Measurements from ENCODE around the gene C1QTNF1. TPM values are rescaled to one million over a fixed set of nuclear protein-coding genes. Genes with fewer than 3 reads are reported as not detected.
A peak's percentile ranks its signal among the peaks of the same experiment; 100 is the strongest.

The C1QTNF1 gene
- total RNA-seq, 4 donors from 2014 or later = 110 to 438 (median 388) TPM

GRCh38 chr17:79045001-79045729, 21.2 kb downstream of the C1QTNF1 start:
- peak; percentile 21 for DNase-seq (ENCODE audit: low spot score)
- no peak for TF ChIP-seq CTCF (IDR thresholded peaks at IDR 0.05)
- ATAC-seq (ENCODE audit: low FRiP score) = no peak

GRCh38 chr17:79045842-79046196, 21.9 kb downstream of the C1QTNF1 start:
- DNase-seq (ENCODE audit: low spot score) (peak; percentile 49), ATAC-seq (ENCODE audit: low FRiP score) (peak; percentile 39)
- TF ChIP-seq CTCF (IDR thresholded peaks at IDR 0.05) = peak in 1 of 3 donors; percentile 42

GRCh38 chr17:79046197-79046915, 22.4 kb downstream of the C1QTNF1 start:
- TF ChIP-seq CTCF (IDR thresholded peaks at IDR 0.05) = no peak
- no peak for DNase-seq (ENCODE audit: low spot score)
- no peak for ATAC-seq (ENCODE audit: low FRiP score)

- DNase-seq (ENCODE audit: low spot score) (peak; percentile 19), ATAC-seq (ENCODE audit: low FRiP score) (no peak)
- no peak for TF ChIP-seq CTCF (IDR thresholded peaks at IDR 0.05)
Measured at GRCh38 chr17:79046916-79047280, 22.9 kb downstream of the C1QTNF1 start.

- TF ChIP-seq CTCF (IDR thresholded peaks at IDR 0.05) = no peak
- no peak for DNase-seq (ENCODE audit: low spot score)
- ATAC-seq (ENCODE audit: low FRiP score) = no peak
Measured at GRCh38 chr17:79047291-79047920, 23.4 kb downstream of the C1QTNF1 start.

- TF ChIP-seq CTCF (IDR thresholded peaks at IDR 0.05) = no peak
- no peak for ATAC-seq (ENCODE audit: low FRiP score)
- peak; percentile 22 for DNase-seq (ENCODE audit: low spot score)
Measured at GRCh38 chr17:79047923-79048825, 24.2 kb downstream of the C1QTNF1 start.

Measured in omental fat pad (tissue), 4 donors.